ENCODE measurements around the gene ATP6V1A.

ATP6V1A gene

DNA sequence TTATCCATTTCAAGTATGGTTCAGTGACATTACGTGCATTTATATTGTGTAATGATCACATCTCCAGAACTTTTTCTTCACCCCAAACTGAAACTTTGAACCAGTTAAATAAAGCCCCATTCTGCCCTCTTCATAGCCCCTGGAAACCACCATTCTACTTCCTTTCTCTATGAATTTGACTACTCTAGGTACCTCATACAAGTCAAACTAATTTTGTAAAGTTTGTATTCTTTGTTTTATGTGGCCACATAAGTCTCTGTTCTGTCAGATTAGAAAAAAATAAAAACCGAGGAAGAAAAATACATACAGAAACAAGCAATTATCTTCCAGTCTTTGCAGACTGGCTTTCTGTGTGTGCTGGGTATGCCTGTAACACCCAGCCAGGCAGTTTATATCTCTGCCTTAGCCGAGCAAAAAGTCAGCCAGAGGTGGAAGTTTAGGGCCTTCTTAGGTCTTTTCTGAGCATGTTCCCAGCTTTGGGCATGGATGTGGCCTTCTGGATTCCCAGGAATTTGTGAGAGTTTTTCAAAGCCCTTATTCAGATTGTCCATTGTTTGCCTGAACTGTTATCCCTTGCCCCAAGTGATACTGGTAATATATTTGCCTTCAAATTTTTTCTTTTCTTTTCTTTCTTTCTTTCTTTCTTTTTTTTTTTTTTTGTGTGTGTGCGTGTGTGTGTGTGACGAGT lies 85.8 kb downstream of the ATP6V1A start:
- TF ChIP-seq, protein P1, sequence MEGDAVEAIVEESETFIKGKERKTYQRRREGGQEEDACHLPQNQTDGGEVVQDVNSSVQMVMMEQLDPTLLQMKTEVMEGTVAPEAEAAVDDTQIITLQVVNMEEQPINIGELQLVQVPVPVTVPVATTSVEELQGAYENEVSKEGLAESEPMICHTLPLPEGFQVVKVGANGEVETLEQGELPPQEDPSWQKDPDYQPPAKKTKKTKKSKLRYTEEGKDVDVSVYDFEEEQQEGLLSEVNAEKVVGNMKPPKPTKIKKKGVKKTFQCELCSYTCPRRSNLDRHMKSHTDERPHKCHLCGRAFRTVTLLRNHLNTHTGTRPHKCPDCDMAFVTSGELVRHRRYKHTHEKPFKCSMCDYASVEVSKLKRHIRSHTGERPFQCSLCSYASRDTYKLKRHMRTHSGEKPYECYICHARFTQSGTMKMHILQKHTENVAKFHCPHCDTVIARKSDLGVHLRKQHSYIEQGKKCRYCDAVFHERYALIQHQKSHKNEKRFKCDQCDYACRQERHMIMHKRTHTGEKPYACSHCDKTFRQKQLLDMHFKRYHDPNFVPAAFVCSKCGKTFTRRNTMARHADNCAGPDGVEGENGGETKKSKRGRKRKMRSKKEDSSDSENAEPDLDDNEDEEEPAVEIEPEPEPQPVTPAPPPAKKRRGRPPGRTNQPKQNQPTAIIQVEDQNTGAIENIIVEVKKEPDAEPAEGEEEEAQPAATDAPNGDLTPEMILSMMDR (IDR thresholded peaks at IDR 0.05; ENCODE audit: insufficient read depth, low read depth, low read length, missing control alignments), result no peak
- no peak overlapping the region for H3K4me3 ChIP-seq (ENCODE audit: low read length)
- DNase-seq (ENCODE audit: low read depth), result no peak

DNA sequence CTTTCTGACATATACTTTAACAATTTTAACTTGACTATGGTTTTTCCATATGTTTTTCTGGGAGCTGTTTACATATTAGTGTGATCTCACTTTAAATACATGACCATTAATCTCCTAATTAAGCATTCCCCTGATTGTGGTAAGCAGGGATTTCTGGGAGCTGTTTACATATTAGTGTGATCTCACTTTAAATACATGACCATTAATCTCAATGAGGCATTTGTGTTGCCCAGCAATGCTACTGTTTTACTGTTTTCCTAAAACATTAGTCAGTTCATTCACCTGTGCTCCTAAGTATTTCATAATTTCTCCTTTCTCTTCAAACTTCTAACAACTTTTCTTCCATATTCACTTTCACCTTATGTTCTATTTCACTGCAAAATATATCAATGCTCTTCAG lies 88.1 kb downstream of the ATP6V1A start:
- TF ChIP-seq, protein P1 (IDR thresholded peaks at IDR 0.05; ENCODE audit: insufficient read depth, low read depth, low read length, missing control alignments), result no peak
- DNase-seq (ENCODE audit: low read depth), result peak; percentile 58
- no peak overlapping the region for H3K4me3 ChIP-seq (ENCODE audit: low read length)

DNA sequence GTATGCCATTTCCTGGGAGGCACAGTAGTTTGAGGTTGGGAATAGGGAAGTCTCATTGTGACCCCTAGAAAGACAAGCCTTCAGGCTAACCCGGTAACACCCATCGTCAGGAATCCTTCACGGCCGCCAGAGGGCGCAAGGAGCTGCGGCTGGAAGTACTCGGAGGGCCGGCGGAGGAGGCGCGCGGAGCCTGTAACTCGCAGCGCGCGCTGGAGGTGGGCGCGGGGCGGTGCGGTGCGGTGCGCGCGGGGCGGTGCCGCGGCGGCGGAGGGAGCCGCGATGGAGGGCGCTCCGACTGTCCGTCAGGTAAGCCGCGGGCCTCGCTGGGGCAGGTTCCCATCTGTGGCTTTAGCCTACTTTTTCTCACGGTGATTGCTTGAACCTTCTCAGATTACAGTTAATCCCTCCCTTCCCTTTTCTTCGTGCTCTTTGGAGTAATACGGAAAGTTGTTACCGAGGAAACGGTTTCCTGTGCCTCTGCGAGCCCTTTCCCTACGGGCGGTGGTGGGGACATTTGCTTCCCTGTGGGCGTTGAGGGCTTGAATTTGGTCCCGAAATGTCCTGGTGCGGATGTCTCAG lies 91.9 kb downstream of the ATP6V1A start, which contains the start of gene GRAMD1C:
Gene GRAMD1C (plus strand): TSS at position 158 of the 579 bp plus-strand sequence. CDS start 122 bp downstream, at position 280.
- DNase-seq (ENCODE audit: low read depth), result peak; percentile 90
- TF ChIP-seq, protein P1 (IDR thresholded peaks at IDR 0.05; ENCODE audit: insufficient read depth, low read depth, low read length, missing control alignments), result peak; percentile 82

DNA sequence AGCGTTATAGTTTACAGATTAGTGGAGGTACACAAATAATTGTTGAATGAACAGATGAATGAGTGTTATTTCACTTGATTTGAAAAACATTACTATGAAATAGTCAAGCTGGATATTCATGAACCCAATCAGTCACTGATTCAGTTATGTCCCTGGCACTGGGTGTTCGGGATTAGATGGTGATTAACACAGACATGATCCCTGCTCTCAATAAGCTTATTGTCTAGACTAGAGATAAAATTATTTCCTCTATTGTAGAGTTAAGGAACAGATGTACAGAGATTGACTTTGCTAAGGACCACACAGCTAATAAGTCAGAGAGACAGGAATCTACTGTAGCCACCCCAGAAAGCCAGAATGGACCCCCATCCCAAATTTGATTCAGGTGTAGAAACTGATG lies 92.7 kb downstream of the ATP6V1A start:
- no peak overlapping the region for H3K4me3 ChIP-seq (ENCODE audit: low read length)
- DNase-seq (ENCODE audit: low read depth), result no peak
- TF ChIP-seq, protein P1 (IDR thresholded peaks at IDR 0.05; ENCODE audit: insufficient read depth, low read depth, low read length, missing control alignments), result no peak

More for the DNA sequence above, 91.9 kb downstream of the ATP6V1A start, which contains the start of gene GRAMD1C:
- H3K4me3 ChIP-seq (ENCODE audit: low read length), result peak within 1 kb of the TSS; percentile 51

DNA sequence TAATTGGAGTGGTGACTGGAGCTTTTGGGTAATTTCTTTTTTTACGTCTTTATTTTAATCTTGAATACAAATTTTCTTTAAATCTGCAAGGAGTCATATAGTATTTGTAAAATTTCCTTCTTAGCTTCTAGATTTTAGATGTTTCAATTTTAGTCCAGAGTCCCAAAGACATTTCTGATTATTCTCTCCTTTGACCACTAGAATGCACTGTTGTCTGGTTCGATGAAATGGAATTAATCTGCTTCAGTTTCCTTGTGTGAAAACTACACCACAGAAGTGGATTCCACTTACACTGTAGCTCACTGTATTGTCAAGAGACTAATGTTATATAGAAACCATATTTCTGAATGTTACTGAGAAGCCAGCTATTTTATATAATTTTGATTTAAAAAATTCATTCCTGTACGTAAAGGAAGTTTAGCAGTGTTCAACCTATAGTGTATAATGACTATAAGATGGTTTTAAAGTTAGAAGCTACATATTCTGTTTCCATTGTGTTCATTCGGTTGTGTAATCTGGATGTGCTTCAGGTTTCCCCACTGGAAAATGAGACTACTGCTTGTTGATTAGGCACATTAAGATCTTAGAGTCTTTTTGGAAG lies 97.9 kb downstream of the ATP6V1A start:
- no peak overlapping the region for H3K4me3 ChIP-seq (ENCODE audit: low read length)
- TF ChIP-seq, protein P1 (IDR thresholded peaks at IDR 0.05; ENCODE audit: insufficient read depth, low read depth, low read length, missing control alignments), result peak; percentile 52
- peak; percentile 56 for DNase-seq (ENCODE audit: low read depth)

DNA sequence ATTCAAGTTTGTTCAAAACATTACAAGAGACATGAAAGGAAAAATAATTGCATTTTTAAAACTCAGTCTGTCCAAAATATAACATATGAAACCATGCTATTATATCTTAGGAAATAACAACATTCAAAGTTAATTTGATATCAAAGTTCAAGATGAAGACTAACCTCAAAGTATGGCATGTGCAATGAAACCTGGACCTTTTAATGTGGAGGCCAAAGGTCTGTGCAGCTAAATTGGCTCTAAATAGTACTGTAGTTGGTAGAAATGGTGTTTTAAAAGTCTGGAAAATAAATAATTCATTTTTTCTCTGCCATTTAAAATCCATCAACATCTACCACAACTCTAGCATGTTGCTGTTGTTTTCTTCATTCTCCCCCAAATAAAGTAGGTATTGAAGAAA lies 100.4 kb downstream of the ATP6V1A start:
- no peak for DNase-seq (ENCODE audit: low read depth)
- H3K4me3 ChIP-seq (ENCODE audit: low read length), result no peak overlapping the region
- TF ChIP-seq, protein P1 (IDR thresholded peaks at IDR 0.05; ENCODE audit: insufficient read depth, low read depth, low read length, missing control alignments), result no peak

All from epithelial cell of esophagus (primary cell).